GM19240 (cell line): ENCODE data around the gene NOVA1.

Experiments used
- DNase-seq: peaks from one replicate; pipeline ENCODE4 v3.0.0; 2011; ENCODE audit warnings: low spot score; ENCODE audit not compliant: insufficient read length

NOVA1 gene

GRCh38 chr14:26594148-26594547 lies 3.7 kb downstream of the NOVA1 start:
- no peak for DNase-seq

GRCh38 chr14:26593357-26593756 lies 4.5 kb downstream of the NOVA1 start:
- no peak for DNase-seq

- no peak for DNase-seq
Observed at GRCh38 chr14:26589925-26590324, 7.9 kb downstream of the NOVA1 start.

GRCh38 chr14:26577711-26578110 lies 20.1 kb downstream of the NOVA1 start:
- no peak for DNase-seq

- no peak for DNase-seq
Observed at GRCh38 chr14:26554069-26554772, 43.6 kb downstream of the NOVA1 start.

- DNase-seq = no peak
Observed at GRCh38 chr14:26549571-26549970, 48.3 kb downstream of the NOVA1 start.

- DNase-seq = no peak
Observed at GRCh38 chr14:26548406-26548805, 49.4 kb downstream of the NOVA1 start.

- no peak for DNase-seq
Observed at GRCh38 chr14:26538176-26538575, 59.7 kb downstream of the NOVA1 start.

- no peak for DNase-seq
Observed at GRCh38 chr14:26531894-26532293, 65.9 kb downstream of the NOVA1 start.

- no peak for DNase-seq
Observed at GRCh38 chr14:26528415-26529182, 69.2 kb downstream of the NOVA1 start.

- no peak for DNase-seq
Observed at GRCh38 chr14:26527095-26527494, 70.7 kb downstream of the NOVA1 start.

GRCh38 chr14:26526137-26526536 lies 71.7 kb downstream of the NOVA1 start:
- no peak for DNase-seq

GRCh38 chr14:26525085-26525484 lies 72.7 kb downstream of the NOVA1 start:
- DNase-seq = no peak

GRCh38 chr14:26522967-26523366 lies 74.9 kb downstream of the NOVA1 start:
- DNase-seq = no peak

- no peak for DNase-seq
Observed at GRCh38 chr14:26517771-26518170, 80.1 kb downstream of the NOVA1 start.

- no peak for DNase-seq
Observed at GRCh38 chr14:26500028-26500427, 97.8 kb downstream of the NOVA1 start.

- DNase-seq = no peak
Observed at GRCh38 chr14:26499546-26499945, 98.3 kb downstream of the NOVA1 start.

- DNase-seq = no peak
Observed at GRCh38 chr14:26486922-26487321, 110.9 kb downstream of the NOVA1 start.

- no peak for DNase-seq
Observed at GRCh38 chr14:26484562-26484961, 113.3 kb downstream of the NOVA1 start.

GRCh38 chr14:26478967-26479366 lies 118.9 kb downstream of the NOVA1 start:
- DNase-seq = no peak

- no peak for DNase-seq
Observed at GRCh38 chr14:26466862-26467261, 131.0 kb downstream of the NOVA1 start.

GRCh38 chr14:26463136-26463535 lies 134.7 kb downstream of the NOVA1 start:
- DNase-seq = no peak

- no peak for DNase-seq
Observed at GRCh38 chr14:26454105-26454504, 143.7 kb downstream of the NOVA1 start.
